ENCODE data around the gene CLIC3. TPM values are rescaled to one million over a fixed set of nuclear protein-coding genes. Genes with fewer than 3 reads are reported as not detected.
"Not testable (repeated sequence)": the region's sequence is repeated elsewhere in the genome, so short reads cannot be mapped to it uniquely, and the experiment has no call there.

Gene CLIC3
- total RNA-seq: 0.31 TPM

- DNase-seq: no peak
These were observed at the start of gene CLIC3 for GRCh38 chr9:136996361-136997292. Gene CLIC3 (minus strand): TSS chr9:136996568. CDS start chr9:136996543, 25 bp downstream.

- no peak for DNase-seq
These were observed 49.1 kb upstream of the CLIC3 start for GRCh38 chr9:137045294-137046087.

GRCh38 chr9:137044502-137045177 lies 48.3 kb upstream of the CLIC3 start:
- no peak for DNase-seq

- DNase-seq: no peak
These were observed 47.7 kb upstream of the CLIC3 start for GRCh38 chr9:137044037-137044436.

- no peak for DNase-seq
These were observed 46.7 kb upstream of the CLIC3 start for GRCh38 chr9:137042751-137043727.

DNA sequence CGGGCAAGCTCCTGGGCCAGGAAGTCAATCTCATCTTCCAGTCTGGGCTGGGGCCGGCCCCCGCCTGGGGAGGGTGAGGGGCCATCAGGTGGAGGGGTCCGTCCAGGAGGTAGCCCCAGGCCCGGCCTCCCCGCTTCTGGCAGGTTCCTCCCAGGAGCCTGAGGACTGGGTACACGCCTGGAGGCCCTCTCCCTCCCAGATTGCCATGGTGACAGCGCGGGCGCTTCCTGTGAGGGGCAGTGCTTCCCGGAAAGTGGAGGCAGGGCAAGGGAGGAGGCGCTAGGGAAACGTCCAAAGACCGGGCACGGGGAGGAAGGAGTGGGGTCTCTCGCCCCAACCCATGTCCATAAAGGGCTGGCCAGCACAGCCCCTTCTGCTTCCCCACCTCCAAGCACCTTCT lies 44.8 kb upstream of the CLIC3 start:
- no peak for DNase-seq

- DNase-seq: no peak
These were observed 44.2 kb upstream of the CLIC3 start for GRCh38 chr9:137040568-137040967.

- no peak for DNase-seq
These were observed 43.4 kb upstream of the CLIC3 start for GRCh38 chr9:137039611-137040366.

- no peak for DNase-seq
These were observed 42.5 kb upstream of the CLIC3 start for GRCh38 chr9:137038916-137039315.

GRCh38 chr9:137037483-137037882 lies 41.1 kb upstream of the CLIC3 start:
- no peak for DNase-seq

GRCh38 chr9:137037035-137037434 lies 40.7 kb upstream of the CLIC3 start:
- DNase-seq: no peak

DNA sequence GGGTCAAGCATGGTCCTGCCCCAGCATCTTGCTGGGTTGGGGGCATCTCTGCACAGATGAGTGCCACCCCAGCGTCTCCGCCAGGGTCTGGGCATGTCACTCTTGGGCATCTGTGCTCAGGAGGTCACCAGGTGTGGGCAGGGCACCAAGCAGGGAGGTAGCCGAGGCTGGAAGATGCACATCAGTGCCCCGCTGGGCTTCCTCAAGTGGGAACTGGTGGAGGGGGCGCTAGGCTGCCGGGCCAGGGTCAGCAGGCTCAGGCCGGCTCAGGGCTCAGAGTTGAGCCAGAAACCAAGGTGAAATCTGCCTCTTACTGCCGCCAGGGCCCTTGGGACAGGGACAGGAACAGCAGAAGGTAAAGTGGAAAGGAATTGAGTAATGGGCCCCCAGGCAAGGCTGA lies 39.6 kb upstream of the CLIC3 start:
- DNase-seq: no peak

GRCh38 chr9:137035507-137035834 lies 39.1 kb upstream of the CLIC3 start:
- DNase-seq: no peak

- DNase-seq: peak; percentile 80
These were observed 38.5 kb upstream of the CLIC3 start for GRCh38 chr9:137034709-137035506.

- no peak for DNase-seq
These were observed 37.8 kb upstream of the CLIC3 start for GRCh38 chr9:137034039-137034708.

DNA sequence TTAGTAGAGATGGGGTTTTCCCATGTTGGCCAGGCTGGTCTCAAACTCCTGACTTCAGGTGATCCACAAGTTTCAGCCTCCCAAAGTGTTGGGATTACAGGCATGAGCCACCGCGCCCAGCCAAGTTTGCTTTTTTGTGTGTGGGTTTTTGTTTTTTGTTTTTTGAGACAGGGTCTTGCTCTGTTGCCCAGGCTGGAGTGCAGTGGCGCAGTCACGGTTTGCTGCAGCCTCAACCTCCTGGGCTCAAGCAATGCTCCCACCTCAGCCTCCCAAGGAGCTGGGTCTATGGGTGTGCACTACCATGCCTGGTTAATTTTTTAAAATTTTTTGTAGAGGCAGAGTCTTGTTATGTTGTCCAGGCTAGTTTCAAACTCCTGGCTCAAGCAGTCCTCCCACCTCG lies 37.1 kb upstream of the CLIC3 start:
- DNase-seq: not testable (repeated sequence)

GRCh38 chr9:137032858-137033257 lies 36.5 kb upstream of the CLIC3 start:
- no peak for DNase-seq

DNA sequence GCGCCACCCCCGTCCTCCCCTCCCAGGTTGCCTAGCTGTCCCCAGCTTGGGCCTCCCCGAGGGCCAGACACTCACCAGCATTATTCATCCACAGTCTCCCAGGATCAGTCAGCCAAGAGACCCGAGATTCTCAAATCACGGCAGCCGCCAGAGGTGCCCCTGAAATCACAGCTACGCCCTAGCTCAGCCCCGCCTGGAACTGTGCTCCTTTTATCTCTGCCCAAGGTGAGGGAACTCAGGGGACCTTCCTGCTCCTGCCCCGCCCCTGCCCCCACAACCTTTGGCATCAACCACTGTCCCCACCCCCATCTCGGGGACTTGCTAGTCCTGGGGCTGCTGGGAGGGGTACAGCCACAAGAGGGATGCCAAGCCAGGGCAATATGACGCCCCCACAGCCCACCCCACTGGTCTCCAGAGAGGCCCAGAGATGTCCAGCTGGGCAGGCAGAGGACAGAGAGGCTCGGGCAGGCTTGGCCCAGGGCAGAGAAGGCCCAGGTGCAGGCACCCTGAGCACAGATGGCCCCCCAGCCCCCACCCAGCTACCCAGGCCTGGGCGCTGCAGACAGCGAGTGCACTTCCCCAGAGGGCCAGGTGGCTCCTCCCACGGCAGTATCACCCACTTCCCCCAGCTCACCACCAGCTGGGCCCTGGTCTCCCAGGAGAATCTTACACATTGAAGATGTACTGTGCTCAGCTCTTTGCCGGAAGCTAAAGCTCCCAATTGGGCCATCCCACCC lies 35.7 kb upstream of the CLIC3 start, which contains the start of gene FUT7:
FUT7 (minus strand) TSS at position 185 of the 737 bp plus-strand sequence; CDS start at position 88, 97 bp downstream.
- no peak for DNase-seq

All from occipital lobe (tissue), 2 donors.